K562 (cell line): ENCODE results near the gene ATP6V0D1. TPM values are rescaled to one million over a fixed set of nuclear protein-coding genes. Genes with fewer than 3 reads are reported as not detected.

Experiments used
- ARID2 ChIP-seq: fragments of 450-650 bp; IDR thresholded peaks from 2 replicates; pipeline ENCODE4 v1.6.1; 2017; ENCODE audit warnings: antibody characterized with exemption, mild to moderate bottlenecking
- BACH1 ChIP-seq: fragments of 200-800 bp; sonication (Bioruptor generic); IDR thresholded peaks from 2 replicates; pipeline ENCODE4 v1.6.1; 2016; ENCODE audit warnings: missing genetic modification characterization, missing compliant biosample characterization
- CTBP1 ChIP-seq: fragments of 450-650 bp; IDR thresholded peaks from 2 replicates; pipeline ENCODE4 v1.6.1; 2016; ENCODE audit warnings: borderline replicate concordance
- EHMT2 ChIP-seq: fragments of 450-650 bp; IDR thresholded peaks from 2 replicates; pipeline ENCODE4 v1.6.1; 2018; ENCODE audit warnings: antibody characterized with exemption
- FOXA1 ChIP-seq: fragments of 450-650 bp; IDR thresholded peaks from 2 replicates; pipeline ENCODE4 v1.6.1; 2016; ENCODE audit warnings: mild to moderate bottlenecking, borderline replicate concordance
- GABPA ChIP-seq: fragments of 200-800 bp; sonication (Bioruptor generic); conservative IDR thresholded peaks from 2 replicates; pipeline ENCODE4 v1.6.1; 2016; ENCODE audit warnings: low read depth, missing genetic modification characterization, missing compliant biosample characterization
- GABPB2 ChIP-seq: fragments of 250-450 bp; sonication (Bioruptor Pico); conservative IDR thresholded peaks from 2 replicates; pipeline ENCODE4 v1.5.1; 2021; ENCODE audit warnings: mild to moderate bottlenecking
- HDAC1 ChIP-seq, 2 experiments: fragments of 450-650 bp; IDR thresholded peaks; 2 replicates each; pipeline ENCODE4 v1.6.1; 2016 to 2017; ENCODE audit warnings: inconsistent platforms in 1 of 2, mild to moderate bottlenecking in 1 of 2, moderate library complexity in 1 of 2
- HLTF ChIP-seq: fragments of 450-650 bp; IDR thresholded peaks from 2 replicates; pipeline ENCODE4 v1.6.1; 2016
- HMGN3 ChIP-seq: IDR thresholded peaks from 2 replicates; pipeline ENCODE4 v1.6.1; 2011; ENCODE audit warnings: borderline replicate concordance, low read depth, mild to moderate bottlenecking, mixed read lengths, low read length; ENCODE audit not compliant: insufficient read length; ENCODE audit errors: extremely low read depth
- HOXB6 ChIP-seq: fragments of 250-450 bp; sonication (Bioruptor Pico); IDR thresholded peaks from 2 replicates; pipeline ENCODE4 v1.5.1; 2022; ENCODE audit warnings: mild to moderate bottlenecking, borderline replicate concordance
- MYC ChIP-seq, 2 experiments: fragments of 250-450 bp in 1 of 2; sonication (Bioruptor Pico) in 1 of 2; IDR thresholded peaks; 2 replicates each; pipeline versions ENCODE4 v1.5.1 to v1.6.1; 2012 to 2021; ENCODE audit warnings: low read depth in 2 of 2, borderline replicate concordance in 1 of 2, improper control_type of control experiment in 1 of 2, low read length in 1 of 2, mild to moderate bottlenecking in 1 of 2, moderate library complexity in 1 of 2
- NFE2L1 ChIP-seq: fragments of 450-650 bp; IDR thresholded peaks from 2 replicates; pipeline ENCODE4 v1.6.1; 2016; ENCODE audit warnings: missing genetic modification characterization, low read depth, mild to moderate bottlenecking, missing compliant biosample characterization, moderate library complexity, borderline replicate concordance
- NR2F6 ChIP-seq: fragments of 450-650 bp; formaldehyde crosslinking; IDR thresholded peaks from 2 replicates; pipeline ENCODE4 v1.4.0; 2020; ENCODE audit warnings: mild to moderate bottlenecking
- RBM25 ChIP-seq: fragments of 200-400 bp; formaldehyde crosslinking; IDR thresholded peaks from 2 replicates; pipeline ENCODE4 v1.6.1; 2018; ENCODE audit warnings: low read length, low read depth, moderate library complexity; ENCODE audit not compliant: severe bottlenecking
- RFX1 ChIP-seq: fragments of 450-650 bp; IDR thresholded peaks from 2 replicates; pipeline ENCODE4 v1.6.1; 2016; ENCODE audit warnings: mild to moderate bottlenecking, moderate library complexity
- SMAD2 ChIP-seq: fragments of 150-350 bp; IDR thresholded peaks from 2 replicates; pipeline ENCODE4 v1.6.1; 2014; ENCODE audit warnings: low read depth, mild to moderate bottlenecking, low read length
- SMAD3 ChIP-seq: fragments of 450-650 bp; formaldehyde crosslinking; conservative IDR thresholded peaks from 2 replicates; pipeline ENCODE4 v1.4.0; 2020; ENCODE audit warnings: mild to moderate bottlenecking
- STAG1 ChIP-seq: sonication (generic); formaldehyde crosslinking; IDR thresholded peaks from 2 replicates; pipeline ENCODE4 v1.5.0; 2020; ENCODE audit warnings: missing genetic modification reagents, borderline replicate concordance
- TCF7 ChIP-seq: sonication (generic); IDR thresholded peaks from 2 replicates; pipeline ENCODE4 v1.6.1; 2016; ENCODE audit warnings: antibody characterized with exemption, borderline replicate concordance
- ZFP30 ChIP-seq: fragments of 250-450 bp; sonication (Bioruptor Pico); IDR thresholded peaks from 2 replicates; pipeline ENCODE4 v1.8.0; 2022; ENCODE audit warnings: moderate library complexity, mild to moderate bottlenecking, inconsistent platforms, borderline replicate concordance
- ZNF174 ChIP-seq: fragments of 250-450 bp; sonication (Bioruptor Pico); IDR thresholded peaks from 2 replicates; pipeline ENCODE4 v1.4.0; 2020; ENCODE audit warnings: mild to moderate bottlenecking
- ZNF224 ChIP-seq: sonication (generic); formaldehyde crosslinking; IDR thresholded peaks from 2 replicates; pipeline ENCODE4 v1.8.0; 2022; ENCODE audit warnings: mild to moderate bottlenecking, missing genetic modification reagents
- ZNF354B ChIP-seq: fragments of 250-450 bp; sonication (Bioruptor Pico); IDR thresholded peaks from 2 replicates; pipeline ENCODE4 v1.4.0; 2020
- ZNF41 ChIP-seq: fragments of 250-450 bp; sonication (Bioruptor Pico); conservative IDR thresholded peaks from 2 replicates; pipeline ENCODE4 v1.4.0; 2020; ENCODE audit warnings: mild to moderate bottlenecking
- ZNF586 ChIP-seq: fragments of 450-650 bp; formaldehyde crosslinking; conservative IDR thresholded peaks from 2 replicates; pipeline ENCODE4 v1.4.0; 2020; ENCODE audit warnings: mild to moderate bottlenecking, moderate library complexity
- ZNF75A ChIP-seq: fragments of 450-650 bp; formaldehyde crosslinking; IDR thresholded peaks from 2 replicates; pipeline ENCODE4 v1.4.0; 2020; ENCODE audit warnings: mild to moderate bottlenecking
- ZNF764 ChIP-seq: fragments of 250-450 bp; sonication (Bioruptor Pico); IDR thresholded peaks from 2 replicates; pipeline ENCODE4 v1.4.0; 2020; ENCODE audit warnings: low read depth, mild to moderate bottlenecking, moderate library complexity
- ZZZ3 ChIP-seq: fragments of 450-650 bp; IDR thresholded peaks from 2 replicates; pipeline ENCODE4 v1.6.1; 2016; ENCODE audit warnings: antibody characterized with exemption, mild to moderate bottlenecking, moderate library complexity
- polyA plus RNA-seq, 8 experiments: library from polyadenylated mRNA; depleted of rRNA in 4 of 8; stranded (reverse) in 5 of 8; unstranded in 3 of 8; fragments of >200 nt; fragmentation: Nextera tagmentation in 2 of 8; fragmentation: Illumina TruSeq in 1 of 8; extraction: Ambion mirVana in 2 of 8; extraction: Trizol in 1 of 8; gene quantifications; 2 replicates each; pipeline versions ENCODE4 v1.2.1 to v1.2.3, GENCODE V29; 2011 to 2014; ENCODE audit warnings: inconsistent platforms in 1 of 8, missing spikeins in 1 of 8
- total RNA-seq, 7 experiments: library from RNA; depleted of rRNA in 6 of 7; stranded (reverse); fragments of >200 nt in 6 of 7; fragmentation: Illumina TruSeq in 2 of 7; extraction: Trizol in 2 of 7; gene quantifications; 2 replicates each; pipeline versions ENCODE4 v1.2.1 to v1.2.3, GENCODE V29; 2011 to 2021; ENCODE audit warnings: low replicate concordance in 1 of 7

The ATP6V0D1 gene
- total and polyA plus RNA-seq, 9 of the 15 experiments (the other 6 are each of a cell fraction or from before 2014, with no cell fraction given), result 23.2 to 69.7 (median 45.6) TPM

DNA sequence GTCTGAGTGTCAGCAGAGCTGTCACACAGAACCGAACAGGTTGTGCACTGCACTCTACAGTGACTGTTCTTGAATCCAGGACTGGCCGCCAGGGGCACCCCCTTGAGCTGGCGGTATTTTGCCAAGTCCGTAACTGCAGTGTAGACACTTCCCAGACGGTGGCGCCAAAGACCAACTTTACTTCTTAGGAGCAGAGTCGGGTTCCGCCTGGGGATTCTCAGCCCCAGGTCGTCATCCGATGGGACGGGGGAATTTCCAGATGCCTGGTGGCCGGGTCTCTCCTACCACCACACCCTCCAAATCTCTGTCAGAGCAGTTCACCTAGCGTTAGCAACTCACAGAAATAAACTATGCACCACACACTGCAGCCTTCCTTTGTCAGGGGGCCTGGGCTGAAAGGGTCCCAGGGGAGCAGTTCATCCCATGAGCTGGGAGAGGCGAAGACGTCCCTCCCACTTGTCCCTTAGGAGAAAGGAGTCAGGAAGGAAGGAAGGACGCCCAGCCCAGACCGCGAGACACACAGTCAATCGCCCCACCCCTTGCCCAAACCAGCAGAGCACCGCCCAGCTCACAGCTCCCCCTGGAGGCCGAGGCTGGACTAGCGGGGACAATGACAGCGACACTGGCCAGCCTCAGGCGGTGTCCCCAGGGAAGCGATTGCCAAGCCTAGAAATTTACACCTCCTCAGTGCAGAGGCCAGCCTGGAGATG, 40.3 kb upstream of the ATP6V0D1 start (continued):
- TF ChIP-seq ZNF41 (CRISPR knock-in tag) (no peak), ZFP30 (no peak), HDAC1 (IDR thresholded peaks at IDR 0.05) (peak in 1 of 2 experiments; percentile 73; a peak in 2 of 4 replicates), RFX1 (no peak), ZNF764 (no peak), BACH1 (no peak), NFE2L1 (tag) (no peak), FOXA1 (no peak), SMAD3 (CRISPR knock-in tag) (no peak), MYC (IDR thresholded peaks at IDR 0.05; ENCODE audit: low read depth, low read length) (no peak), MYC (CRISPR knock-in tag; IDR thresholded peaks at IDR 0.05; ENCODE audit: borderline replicate concordance, low read depth) (no peak), SMAD2 (no peak), ZNF224 (CRISPR knock-in tag) (no peak), ZNF586 (no peak), HOXB6 (CRISPR knock-in tag) (no peak), NR2F6 (no peak), CTBP1 (peak; percentile 80; the same call in 1 of the 2 replicates), RBM25 (no peak), STAG1 (peak; percentile 67; the same call in 1 of the 2 replicates), GABPA (tag) (no peak; the same call in 1 of the 2 replicates), GABPB2 (CRISPR knock-in tag) (no peak), ZNF75A (CRISPR knock-in tag) (no peak), ZNF354B (CRISPR knock-in tag) (no peak), ZNF174 (CRISPR knock-in tag) (0 out of 2 replicates have a peak, but pooled peaks have one; percentile 38), HLTF (no peak), HMGN3 (peak; percentile 32), ARID2 (no peak; the same call in 1 of the 2 replicates), EHMT2 (no peak), TCF7 (no peak), ZZZ3 (no peak)
